AG20443 (cell line): ENCODE results near the gene GPLD1.

Experiments used
- DNase-seq: peaks from one replicate; pipeline ENCODE4 v3.0.0; 2012; ENCODE audit warnings: low spot score, mixed read lengths

GPLD1 gene

GRCh38 chr6:24497254-24497970 lies 8.0 kb upstream of the GPLD1 start:
- no peak for DNase-seq

GRCh38 chr6:24494821-24495795 lies 5.7 kb upstream of the GPLD1 start, which contains the start of gene ALDH5A1:
Gene ALDH5A1 (plus strand): TSS chr6:24494969. CDS start chr6:24494997, 28 bp downstream.
- peak; percentile 87 for DNase-seq

GRCh38 chr6:24493945-24494820 lies 4.8 kb upstream of the GPLD1 start:
- DNase-seq = no peak

DNA sequence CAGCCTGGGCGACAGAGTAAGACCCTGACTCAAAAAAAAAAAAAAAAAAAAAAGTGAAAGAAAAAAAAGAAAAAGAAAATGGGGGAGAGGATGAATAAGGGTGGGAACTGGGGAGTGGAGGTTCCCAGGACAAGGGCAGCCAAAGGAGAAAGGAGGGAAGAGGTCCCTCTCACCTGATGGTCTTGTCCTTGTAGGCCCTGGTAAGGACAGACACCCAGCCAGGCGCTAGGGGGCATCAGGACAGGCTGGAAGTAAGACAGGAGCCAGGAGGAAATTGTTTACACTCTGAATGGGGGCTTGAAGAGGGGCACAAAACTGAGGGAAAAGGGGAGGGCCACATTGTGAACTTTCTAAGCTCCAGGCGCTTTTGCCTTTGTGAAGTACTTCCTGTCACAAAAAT lies 3.1 kb upstream of the GPLD1 start:
- DNase-seq = no peak

GRCh38 chr6:24490948-24491347 lies 1.6 kb upstream of the GPLD1 start:
- DNase-seq = no peak

- peak; percentile 29 for DNase-seq
These were observed 503 bp upstream of the GPLD1 start for GRCh38 chr6:24489881-24490280.

DNA sequence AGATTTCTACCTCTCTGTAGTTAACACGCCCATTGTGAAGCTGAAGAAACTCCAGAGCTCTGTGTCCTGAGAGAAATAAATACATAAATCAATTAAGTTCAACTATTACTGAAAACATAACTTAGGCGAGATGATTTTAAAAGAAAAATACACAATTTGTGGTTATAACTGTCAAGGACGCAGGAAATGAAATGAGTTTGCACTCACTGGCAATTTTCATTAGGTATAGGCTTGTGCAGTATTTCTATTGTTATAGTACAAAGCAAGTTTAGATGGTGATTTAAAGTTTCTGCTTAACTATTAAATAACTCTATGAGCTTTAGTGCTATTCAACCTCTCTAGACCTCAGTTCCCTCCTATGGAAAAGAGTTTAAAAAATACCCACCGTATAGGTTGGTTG lies 3.3 kb downstream of the GPLD1 start:
- DNase-seq = no peak

DNA sequence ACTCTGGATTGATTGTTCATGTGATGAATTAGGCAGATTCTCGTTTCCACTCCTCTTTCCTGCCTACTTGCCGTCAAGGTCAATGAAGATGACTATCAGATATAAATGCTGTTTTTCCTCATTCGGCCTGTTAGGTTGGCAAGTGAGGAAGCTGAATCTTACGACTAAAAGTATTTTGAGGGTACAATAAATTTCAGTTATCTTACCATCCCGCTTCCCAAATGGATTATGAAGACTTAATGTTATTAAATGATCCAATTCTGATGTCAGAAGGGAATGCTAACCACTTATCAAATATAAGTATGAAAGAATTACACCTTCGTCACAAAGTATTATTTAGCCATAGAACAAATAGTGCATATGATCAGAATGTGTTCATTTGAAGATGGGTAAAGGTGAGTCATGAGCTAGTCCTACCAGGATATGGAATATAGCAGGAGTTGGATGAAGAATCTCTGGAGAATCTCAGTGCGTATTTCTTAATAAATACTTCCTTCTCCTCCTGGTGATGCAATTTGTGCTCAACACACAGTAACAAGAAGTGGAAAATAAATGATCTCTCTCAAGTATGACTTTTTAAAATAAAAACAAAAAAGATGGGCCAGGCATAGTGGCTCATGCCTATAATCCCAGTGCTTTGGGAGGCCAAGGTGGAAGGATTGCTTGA lies 4.6 kb downstream of the GPLD1 start:
- no peak for DNase-seq

DNA sequence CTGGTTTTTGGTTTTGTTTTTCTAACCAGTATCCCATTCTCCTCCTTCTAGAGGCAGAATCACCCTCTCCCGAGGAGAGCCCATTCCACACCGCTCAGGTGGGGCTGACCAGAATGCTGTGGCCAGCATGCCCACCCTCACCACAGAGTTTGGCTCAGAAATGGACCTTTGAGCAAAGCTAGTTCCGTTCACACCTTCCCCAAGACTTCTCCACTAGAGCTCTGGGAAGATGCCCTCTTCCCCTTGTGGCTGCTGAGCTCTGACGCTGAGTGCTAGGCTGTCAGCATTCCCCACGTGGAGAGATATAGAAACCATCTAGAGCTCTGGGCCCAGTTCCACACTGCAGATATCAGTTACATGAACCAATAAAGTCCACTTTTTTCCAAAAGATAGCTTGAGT lies 7.9 kb downstream of the GPLD1 start:
- no peak for DNase-seq

DNA sequence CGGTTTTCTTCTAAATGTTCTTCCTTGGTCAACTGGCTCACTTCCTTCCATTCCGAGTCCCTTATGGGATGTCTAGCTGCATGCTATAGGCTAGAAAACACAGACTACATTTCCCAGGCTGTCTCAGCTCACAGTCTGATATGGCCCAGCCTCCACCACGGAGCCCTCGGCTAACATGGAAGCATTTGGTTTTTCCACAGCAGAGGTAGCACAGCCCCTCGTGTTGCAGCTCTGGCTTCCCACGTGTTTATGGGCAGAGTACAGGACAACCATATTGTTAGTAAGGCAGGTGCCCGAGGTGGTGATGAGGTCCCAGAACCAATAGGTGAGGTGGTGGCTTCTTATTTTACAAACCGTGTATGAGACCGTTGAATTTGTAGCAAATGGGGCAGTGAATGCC lies 8.7 kb downstream of the GPLD1 start:
- no peak for DNase-seq

- no peak for DNase-seq
These were observed 10.5 kb downstream of the GPLD1 start for GRCh38 chr6:24478903-24479302.

GRCh38 chr6:24477070-24477469 lies 12.3 kb downstream of the GPLD1 start:
- DNase-seq = no peak

DNA sequence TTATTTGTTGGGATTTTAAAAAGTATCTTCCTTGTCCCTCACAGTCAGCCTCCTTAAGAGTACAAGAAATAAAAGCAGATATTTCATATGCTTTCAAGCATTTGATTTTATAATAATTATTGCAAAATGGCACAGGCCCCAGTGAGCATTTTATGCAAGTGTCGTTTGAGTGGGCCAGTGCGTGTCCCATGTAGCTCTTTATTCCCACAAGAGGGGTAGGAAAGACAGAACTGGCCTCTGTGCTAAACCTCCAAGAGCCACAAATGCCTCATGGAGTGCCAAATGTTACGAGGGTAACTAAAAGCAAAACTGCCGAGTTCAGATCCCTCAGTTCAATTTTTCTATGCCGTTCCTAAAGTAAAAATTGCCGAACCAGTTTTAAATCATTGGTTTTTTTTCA lies 12.7 kb downstream of the GPLD1 start:
- DNase-seq = no peak

GRCh38 chr6:24472181-24472580 lies 17.2 kb downstream of the GPLD1 start:
- no peak for DNase-seq

GRCh38 chr6:24469811-24470210 lies 19.6 kb downstream of the GPLD1 start:
- DNase-seq = no peak

- DNase-seq = no peak
These were observed 24.9 kb downstream of the GPLD1 start for GRCh38 chr6:24464253-24465038.

DNA sequence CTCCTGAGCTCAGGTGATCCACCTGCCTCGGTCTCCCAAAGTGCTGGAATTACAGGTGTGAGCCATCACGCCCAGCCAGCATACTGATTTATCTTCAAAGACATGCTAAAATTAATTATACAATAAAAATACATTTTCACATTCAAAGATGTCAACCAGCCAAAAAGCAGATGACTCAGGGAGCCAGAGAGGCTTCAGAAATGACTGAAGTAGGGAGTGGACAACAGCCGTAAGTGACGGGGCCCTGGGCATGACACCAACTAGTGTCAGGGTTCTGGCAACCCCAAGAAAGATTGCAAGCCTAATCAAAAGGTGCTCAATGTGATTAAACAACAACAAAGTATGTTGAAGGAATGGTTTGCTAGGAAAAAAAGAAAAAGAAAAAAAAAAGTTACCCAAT lies 28.4 kb downstream of the GPLD1 start:
- DNase-seq = no peak

DNA sequence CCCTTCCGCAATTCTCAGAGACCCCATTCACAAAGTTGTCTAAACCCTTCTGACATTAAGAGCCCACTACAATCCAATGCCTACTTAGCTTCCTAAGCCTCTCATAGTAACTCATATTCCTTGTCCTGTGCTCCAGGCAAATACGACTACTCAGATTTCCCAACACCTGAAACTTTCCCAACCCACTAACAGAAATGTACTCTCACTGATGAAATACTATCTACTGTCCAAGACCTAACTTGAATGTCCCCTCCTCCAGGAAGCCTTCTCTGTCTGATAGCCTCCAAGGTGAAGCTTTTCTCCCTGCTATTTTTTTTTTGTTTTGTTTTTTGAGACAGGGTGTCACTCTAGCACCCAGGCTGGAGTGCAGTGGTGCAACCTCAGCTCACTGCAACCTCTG lies 30.4 kb downstream of the GPLD1 start:
- no peak for DNase-seq

- no peak for DNase-seq
These were observed 31.2 kb downstream of the GPLD1 start for GRCh38 chr6:24458134-24458533.

GRCh38 chr6:24455061-24455460 lies 34.3 kb downstream of the GPLD1 start:
- DNase-seq = no peak

GRCh38 chr6:24454452-24454851 lies 34.9 kb downstream of the GPLD1 start:
- no peak for DNase-seq
